ENCODE measurements around the gene F2R. TPM values are rescaled to one million over a fixed set of nuclear protein-coding genes. Genes with fewer than 3 reads are reported as not detected.

The F2R gene
- total and polyA plus RNA-seq, 4 donors, result 4.2 to 31.8 (median 13.7) TPM

DNA sequence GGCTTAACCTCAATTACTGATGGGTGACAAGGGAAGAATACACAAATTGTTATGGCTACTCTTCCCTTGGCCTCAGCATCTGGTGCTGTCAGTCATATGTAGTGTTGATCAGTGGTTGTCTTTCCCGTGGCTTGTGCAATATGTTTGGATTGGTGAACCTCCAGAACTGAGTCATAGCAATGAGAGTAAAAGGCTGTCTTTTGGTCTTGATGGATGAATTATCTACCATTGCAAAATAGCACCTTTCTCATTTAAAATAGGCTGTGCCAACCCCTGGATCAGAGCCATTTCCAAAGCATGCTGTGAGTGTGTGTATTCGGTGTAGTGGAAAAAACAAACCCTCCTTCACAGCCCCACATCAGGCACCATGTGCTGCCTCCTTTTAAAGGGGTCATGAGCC is 14.6 kb upstream of the F2R start:
- 71 to 77% methylated on average over 2 of the region's 2 CpGs for WGBS, 2 donors
- ATAC-seq (ENCODE audit: insufficient read depth, low FRiP score) (no peak), DNase-seq (no peak)
- Histone ChIP-seq H3K4me1 (ENCODE audit: control insufficient read depth in 5 of 5, insufficient read depth in 5 of 5, low read length in 5 of 5) (peaks cover 0 to 6% (median 0%) of the 10 kb centered on the region in 5 donors), H3K9ac (ENCODE audit: insufficient read depth in 1 of 2, low read length in 2 of 2) (no peak overlapping the region), H3K27ac (ENCODE audit: low read depth in 1 of 2, low read length in 1 of 2) (no peak overlapping the region), H3K27me3 (ENCODE audit: control insufficient read depth in 3 of 3, insufficient read depth in 3 of 3, low read length in 2 of 3) (no peaks in the 10 kb centered on the region), H3K9me3 (ENCODE audit: control insufficient read depth in 4 of 4, insufficient read depth in 3 of 4, low read length in 3 of 4) (no peaks in the 10 kb centered on the region), H3K4me3 (no peak overlapping the region), H3K36me3 (ENCODE audit: control insufficient read depth in 4 of 4, insufficient read depth in 4 of 4, low read length in 4 of 4) (peaks cover 0 to 5% (median 2%) of the 10 kb centered on the region in 4 donors)
- TF ChIP-seq, protein P1, sequence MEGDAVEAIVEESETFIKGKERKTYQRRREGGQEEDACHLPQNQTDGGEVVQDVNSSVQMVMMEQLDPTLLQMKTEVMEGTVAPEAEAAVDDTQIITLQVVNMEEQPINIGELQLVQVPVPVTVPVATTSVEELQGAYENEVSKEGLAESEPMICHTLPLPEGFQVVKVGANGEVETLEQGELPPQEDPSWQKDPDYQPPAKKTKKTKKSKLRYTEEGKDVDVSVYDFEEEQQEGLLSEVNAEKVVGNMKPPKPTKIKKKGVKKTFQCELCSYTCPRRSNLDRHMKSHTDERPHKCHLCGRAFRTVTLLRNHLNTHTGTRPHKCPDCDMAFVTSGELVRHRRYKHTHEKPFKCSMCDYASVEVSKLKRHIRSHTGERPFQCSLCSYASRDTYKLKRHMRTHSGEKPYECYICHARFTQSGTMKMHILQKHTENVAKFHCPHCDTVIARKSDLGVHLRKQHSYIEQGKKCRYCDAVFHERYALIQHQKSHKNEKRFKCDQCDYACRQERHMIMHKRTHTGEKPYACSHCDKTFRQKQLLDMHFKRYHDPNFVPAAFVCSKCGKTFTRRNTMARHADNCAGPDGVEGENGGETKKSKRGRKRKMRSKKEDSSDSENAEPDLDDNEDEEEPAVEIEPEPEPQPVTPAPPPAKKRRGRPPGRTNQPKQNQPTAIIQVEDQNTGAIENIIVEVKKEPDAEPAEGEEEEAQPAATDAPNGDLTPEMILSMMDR (IDR thresholded peaks at IDR 0.05; ENCODE audit: control extremely low read depth, extremely low read depth), result no peak

DNA sequence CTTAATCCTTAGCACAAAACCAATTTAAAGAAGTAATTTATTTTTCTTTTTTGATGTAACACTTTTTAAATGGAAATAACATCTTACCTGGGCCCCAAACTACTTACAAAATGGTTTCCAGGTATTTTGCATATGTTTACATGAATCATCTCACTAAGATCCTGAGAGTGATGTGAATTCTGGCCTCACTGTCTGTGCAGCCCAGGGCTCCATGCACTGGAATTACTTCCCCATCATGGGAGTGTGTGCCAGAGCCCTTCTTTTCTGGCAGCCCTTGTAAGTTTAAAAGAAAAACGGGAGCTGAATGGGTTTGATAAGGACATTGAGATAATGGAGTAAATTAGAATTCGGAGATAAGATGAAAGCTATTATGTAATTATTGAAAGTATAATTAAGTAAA is 12.2 kb upstream of the F2R start:
- Histone ChIP-seq H3K9ac (ENCODE audit: insufficient read depth in 1 of 2, low read length in 2 of 2) (no peak overlapping the region), H3K4me3 (no peak overlapping the region), H3K36me3 (ENCODE audit: control insufficient read depth in 4 of 4, insufficient read depth in 4 of 4, low read length in 4 of 4) (peaks cover 0 to 5% (median 2%) of the 10 kb centered on the region in 4 donors), H3K4me1 (ENCODE audit: control insufficient read depth in 5 of 5, insufficient read depth in 5 of 5, low read length in 5 of 5) (peaks cover 0 to 6% (median 0%) of the 10 kb centered on the region in 5 donors), H3K27ac (ENCODE audit: low read depth in 1 of 2, low read length in 1 of 2) (no peak overlapping the region), H3K27me3 (ENCODE audit: control insufficient read depth in 3 of 3, insufficient read depth in 3 of 3, low read length in 2 of 3) (no peaks in the 10 kb centered on the region), H3K9me3 (ENCODE audit: control insufficient read depth in 4 of 4, insufficient read depth in 3 of 4, low read length in 3 of 4) (no peaks in the 10 kb centered on the region)
- no peak for ATAC-seq (ENCODE audit: insufficient read depth, low FRiP score)
- DNase-seq, result no peak
- WGBS, 2 donors, result 56 to 73% methylated on average over 2 of the region's 2 CpGs
- TF ChIP-seq, protein P1 (IDR thresholded peaks at IDR 0.05; ENCODE audit: control extremely low read depth, extremely low read depth), result no peak

DNA sequence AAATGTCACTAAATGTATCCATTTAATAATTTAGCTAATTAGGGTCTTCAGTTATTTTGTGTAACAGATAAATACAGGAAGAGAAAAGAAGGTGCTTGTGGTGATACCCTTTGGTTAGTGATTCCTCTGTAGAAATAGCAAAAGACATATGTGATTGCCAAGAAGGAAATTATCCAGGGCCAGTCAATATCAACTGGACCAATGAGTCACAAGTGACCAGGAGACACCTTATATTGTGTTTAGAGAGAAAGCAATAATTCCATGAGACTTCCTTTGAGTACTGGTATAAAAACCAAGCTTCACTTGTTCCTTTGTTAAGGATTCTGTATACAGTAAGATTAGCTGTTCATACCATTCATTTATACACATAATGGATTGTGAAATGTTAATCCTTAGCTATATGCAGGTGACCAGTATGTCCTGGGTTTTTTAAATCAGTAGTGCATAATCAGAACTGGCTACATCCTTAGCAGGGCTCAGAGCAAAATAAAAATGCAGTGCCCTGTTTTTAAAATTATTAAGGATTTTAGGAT is 11.7 kb upstream of the F2R start:
- Histone ChIP-seq H3K27ac (ENCODE audit: low read depth in 1 of 2, low read length in 1 of 2) (no peak overlapping the region), H3K9ac (ENCODE audit: insufficient read depth in 1 of 2, low read length in 2 of 2) (no peak overlapping the region), H3K36me3 (ENCODE audit: control insufficient read depth in 4 of 4, insufficient read depth in 4 of 4, low read length in 4 of 4) (peaks cover 0 to 5% (median 2%) of the 10 kb centered on the region in 4 donors), H3K4me3 (no peak overlapping the region), H3K9me3 (ENCODE audit: control insufficient read depth in 4 of 4, insufficient read depth in 3 of 4, low read length in 3 of 4) (no peaks in the 10 kb centered on the region), H3K4me1 (ENCODE audit: control insufficient read depth in 5 of 5, insufficient read depth in 5 of 5, low read length in 5 of 5) (peaks cover 0 to 6% (median 0%) of the 10 kb centered on the region in 5 donors), H3K27me3 (ENCODE audit: control insufficient read depth in 3 of 3, insufficient read depth in 3 of 3, low read length in 2 of 3) (no peaks in the 10 kb centered on the region)
- no peak for DNase-seq
- TF ChIP-seq, protein P1 (IDR thresholded peaks at IDR 0.05; ENCODE audit: control extremely low read depth, extremely low read depth), result no peak
- ATAC-seq (ENCODE audit: insufficient read depth, low FRiP score), result no peak

DNA sequence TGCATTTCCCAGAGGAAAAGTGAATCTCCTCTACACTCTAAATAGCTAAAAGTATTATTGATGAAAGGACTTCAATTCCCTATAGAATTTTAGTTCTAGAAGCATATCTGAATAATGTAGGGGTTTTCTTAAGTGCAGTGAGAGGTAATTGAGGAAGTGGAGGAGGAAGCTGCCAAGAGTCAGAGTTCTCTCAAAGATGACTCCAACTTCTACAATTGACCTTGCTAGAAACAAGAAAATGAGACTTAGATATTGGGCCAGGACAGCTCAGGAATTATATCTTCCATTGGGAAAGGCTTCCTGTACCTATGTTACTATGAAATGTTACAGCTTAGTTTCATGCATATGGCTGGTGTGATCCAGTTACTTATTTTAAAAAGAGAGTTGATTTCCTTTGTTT is 10.4 kb upstream of the F2R start:
- TF ChIP-seq, protein P1 (IDR thresholded peaks at IDR 0.05; ENCODE audit: control extremely low read depth, extremely low read depth), result no peak
- no peak for DNase-seq

More for the DNA sequence above, 10.4 kb upstream of the F2R start:
- H3K36me3 ChIP-seq (ENCODE audit: control insufficient read depth in 4 of 4, insufficient read depth in 4 of 4, low read length in 4 of 4), result peaks cover 0 to 5% (median 2%) of the 10 kb centered on the region in 4 donors
- H3K9ac ChIP-seq (ENCODE audit: insufficient read depth in 1 of 2, low read length in 2 of 2), result no peak overlapping the region
- H3K27ac ChIP-seq (ENCODE audit: low read depth in 1 of 2, low read length in 1 of 2), result no peak overlapping the region
- peaks cover 0 to 6% (median 0%) of the 10 kb centered on the region in 5 donors for H3K4me1 ChIP-seq (ENCODE audit: control insufficient read depth in 5 of 5, insufficient read depth in 5 of 5, low read length in 5 of 5)
- no peak for ATAC-seq (ENCODE audit: insufficient read depth, low FRiP score)
- no peaks in the 10 kb centered on the region for H3K9me3 ChIP-seq (ENCODE audit: control insufficient read depth in 4 of 4, insufficient read depth in 3 of 4, low read length in 3 of 4)
- no peak overlapping the region for H3K4me3 ChIP-seq
- no peaks in the 10 kb centered on the region for H3K27me3 ChIP-seq (ENCODE audit: control insufficient read depth in 3 of 3, insufficient read depth in 3 of 3, low read length in 2 of 3)

Data from lung (tissue), 12 donors.